ENCODE data around the gene MICAL3.
"Not testable (repeated sequence)": the region's sequence is repeated elsewhere in the genome, so short reads cannot be mapped to it uniquely, and the experiment has no call there.

Gene MICAL3

GRCh38 chr22:18035751-18036150 lies 11.4 kb upstream of the MICAL3 start:
- DNase-seq = peak; percentile 41
- in situ Hi-C loops (cut with MboI; ENCODE audit: low pct_unique_long_range_greater_than_20kb, low sequenced_read_pairs) = no loop called here

- no peak for DNase-seq
- in situ Hi-C loops (cut with MboI; ENCODE audit: low pct_unique_long_range_greater_than_20kb, low sequenced_read_pairs) = no loop called here
Measured at GRCh38 chr22:18034076-18034475, 9.7 kb upstream of the MICAL3 start.

GRCh38 chr22:18033204-18033998 lies 9.0 kb upstream of the MICAL3 start:
- no peak for DNase-seq
- in situ Hi-C loops (cut with MboI; ENCODE audit: low pct_unique_long_range_greater_than_20kb, low sequenced_read_pairs) = no loop called here

- in situ Hi-C loops (cut with MboI; ENCODE audit: low pct_unique_long_range_greater_than_20kb, low sequenced_read_pairs) = no loop called here
- no peak for DNase-seq
Measured at GRCh38 chr22:18032455-18033101, 8.2 kb upstream of the MICAL3 start.

DNA sequence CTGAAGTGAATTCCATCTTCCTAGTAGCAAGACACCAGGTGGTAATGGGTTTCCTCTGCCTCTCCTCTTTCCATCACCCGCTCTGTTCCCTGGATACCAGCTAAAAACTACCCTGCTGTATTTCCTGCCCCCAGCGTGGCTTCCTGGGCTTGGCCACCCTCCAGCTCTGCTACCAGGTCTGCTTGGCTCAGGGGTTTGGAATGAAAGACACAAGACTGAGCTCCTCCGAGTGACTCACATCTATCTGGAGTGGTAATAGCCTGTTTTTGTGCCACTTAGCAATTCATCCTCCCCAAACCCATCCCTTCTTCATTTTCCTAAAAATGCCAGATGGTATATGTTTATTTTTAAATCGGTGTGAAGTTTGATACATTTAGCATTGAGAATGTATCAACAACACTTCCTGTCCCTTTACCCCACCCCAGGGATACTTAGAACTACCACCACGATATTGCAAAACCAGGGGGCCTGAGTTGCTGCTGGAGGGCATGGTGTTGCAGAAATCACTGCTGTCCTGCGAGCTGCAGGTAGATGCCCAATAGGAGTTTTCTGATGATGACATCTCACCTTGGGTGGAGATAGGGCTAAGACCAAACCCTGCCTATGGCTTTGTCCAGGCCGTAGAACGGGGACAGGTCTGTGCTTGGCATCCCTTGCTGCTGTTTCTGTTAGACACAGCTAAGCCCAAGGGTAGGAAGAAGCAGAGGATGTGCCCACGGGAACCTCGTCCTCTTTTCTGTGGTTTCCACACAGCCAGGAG lies 7.5 kb upstream of the MICAL3 start:
- in situ Hi-C loops (cut with MboI; ENCODE audit: low pct_unique_long_range_greater_than_20kb, low sequenced_read_pairs) = no loop called here
- no peak for DNase-seq

GRCh38 chr22:18029686-18030267 lies 5.4 kb upstream of the MICAL3 start:
- in situ Hi-C loops (cut with MboI; ENCODE audit: low pct_unique_long_range_greater_than_20kb, low sequenced_read_pairs) = no loop called here

DNA sequence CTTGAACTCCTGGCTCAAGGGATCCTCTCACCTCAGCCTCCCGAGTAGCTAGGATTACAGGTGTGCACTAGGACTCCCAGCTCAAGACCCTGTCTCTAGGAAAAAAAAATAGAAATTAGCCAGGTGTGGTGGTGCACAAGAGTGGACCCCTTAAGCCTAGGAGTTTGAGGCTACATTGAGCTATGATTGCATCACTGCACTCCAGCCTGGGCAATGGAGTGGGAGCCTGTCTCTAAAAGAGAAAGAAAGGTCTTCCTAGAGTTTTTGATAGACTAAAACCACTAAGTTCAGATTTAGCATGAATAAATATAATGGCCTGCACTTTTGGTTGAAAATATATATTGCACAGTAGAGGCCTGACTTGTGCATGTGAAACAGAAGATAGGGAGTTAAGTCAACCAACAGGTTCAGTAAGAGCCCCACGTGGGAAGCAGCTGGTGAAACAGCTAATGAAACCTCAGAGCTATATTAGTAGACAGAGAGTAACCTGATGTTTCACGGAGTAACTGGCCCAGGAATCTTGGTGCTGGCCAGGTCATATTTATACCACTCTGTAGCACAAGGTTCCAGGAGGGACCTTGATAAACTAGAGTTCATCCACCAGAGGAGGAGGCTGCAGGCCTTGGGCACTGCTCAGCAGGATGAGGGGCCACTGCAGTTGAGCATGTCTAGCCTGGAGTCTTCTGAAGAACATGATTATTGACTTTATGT lies 4.6 kb upstream of the MICAL3 start:
- DNase-seq = no peak
- in situ Hi-C loops (cut with MboI; ENCODE audit: low pct_unique_long_range_greater_than_20kb, low sequenced_read_pairs) = no loop called here

More at GRCh38 chr22:18029686-18030267, 5.4 kb upstream of the MICAL3 start:
- no peak for DNase-seq

- in situ Hi-C loops (cut with MboI; ENCODE audit: low pct_unique_long_range_greater_than_20kb, low sequenced_read_pairs); DNase-seq: not testable (repeated sequence)
Measured at GRCh38 chr22:18025898-18026297, 1.5 kb upstream of the MICAL3 start.

- in situ Hi-C loops (cut with MboI; ENCODE audit: low pct_unique_long_range_greater_than_20kb, low sequenced_read_pairs) = no loop called here
Measured at GRCh38 chr22:18024956-18025720, 777 bp upstream of the MICAL3 start.

GRCh38 chr22:18023509-18024275 lies 669 bp downstream of the MICAL3 start:
- DNase-seq = peak; percentile 60
- in situ Hi-C loops (cut with MboI; ENCODE audit: low pct_unique_long_range_greater_than_20kb, low sequenced_read_pairs) = no loop called here

More at GRCh38 chr22:18024956-18025720, 777 bp upstream of the MICAL3 start:
- DNase-seq = no peak

DNA sequence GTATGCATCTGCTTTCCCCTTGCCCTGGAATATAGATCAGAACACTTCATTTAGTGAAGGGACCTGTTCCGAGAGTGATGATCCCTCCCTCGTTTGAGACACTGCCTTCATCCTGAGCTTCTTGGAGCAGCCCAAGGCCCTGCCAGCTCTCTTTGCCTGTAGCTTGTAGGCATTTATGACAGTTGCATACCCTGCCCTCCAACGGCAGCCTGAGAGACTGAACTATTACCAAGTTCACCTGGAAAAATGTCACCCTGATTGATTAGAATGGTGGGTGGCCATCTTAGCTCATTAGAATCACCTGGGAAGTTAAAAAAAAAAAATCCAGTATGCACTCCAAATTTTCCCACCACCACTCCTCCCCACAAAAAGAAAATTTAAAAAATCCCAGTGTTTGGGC lies 1.5 kb downstream of the MICAL3 start:
- in situ Hi-C loops (cut with MboI; ENCODE audit: low pct_unique_long_range_greater_than_20kb, low sequenced_read_pairs) = no loop called here
- DNase-seq = no peak

- no peak for DNase-seq
- in situ Hi-C loops (cut with MboI; ENCODE audit: low pct_unique_long_range_greater_than_20kb, low sequenced_read_pairs) = no loop called here
Measured at GRCh38 chr22:18021431-18021830, 2.9 kb downstream of the MICAL3 start.

DNA sequence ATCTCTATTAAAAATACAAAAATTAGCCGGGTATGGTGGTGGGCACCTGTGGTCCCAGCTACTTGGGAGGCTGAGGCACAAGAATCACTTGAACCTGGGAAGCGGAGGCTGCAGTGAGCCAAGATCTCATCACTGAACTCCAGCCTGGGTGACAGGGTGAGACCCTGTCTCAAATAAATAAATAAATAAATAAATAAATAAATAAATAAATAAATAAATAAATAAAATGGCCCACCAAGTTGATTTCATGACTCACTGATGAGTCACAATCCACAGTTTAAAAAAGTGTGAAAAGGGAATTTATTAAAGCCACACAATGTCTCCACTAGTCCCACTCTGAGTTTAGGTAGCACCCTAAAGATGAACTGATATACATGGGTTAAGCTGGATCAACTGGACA lies 3.6 kb downstream of the MICAL3 start:
- DNase-seq; in situ Hi-C loops (cut with MboI; ENCODE audit: low pct_unique_long_range_greater_than_20kb, low sequenced_read_pairs): not testable (repeated sequence)

- no peak for DNase-seq
- in situ Hi-C loops (cut with MboI; ENCODE audit: low pct_unique_long_range_greater_than_20kb, low sequenced_read_pairs) = no loop called here
Measured at GRCh38 chr22:18013947-18014346, 10.4 kb downstream of the MICAL3 start.

DNA sequence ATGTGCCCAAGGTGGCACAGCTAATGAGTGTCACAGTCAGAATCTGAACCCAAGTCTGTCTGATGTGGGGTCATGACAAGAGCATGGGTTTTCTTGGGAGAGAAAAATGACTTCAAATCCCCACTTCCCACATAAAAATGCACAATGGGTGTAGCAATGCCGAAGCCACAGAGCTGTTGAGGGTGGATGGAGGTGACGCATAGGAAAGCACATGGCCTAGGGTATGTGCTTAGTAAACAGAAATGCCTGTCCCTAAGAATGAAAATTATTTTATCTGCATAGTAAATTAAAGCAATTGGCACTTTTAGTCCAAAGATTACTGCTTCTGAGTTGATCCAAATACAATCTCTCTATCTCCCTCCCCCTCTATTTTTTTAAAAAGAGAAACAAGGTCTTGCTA lies 10.9 kb downstream of the MICAL3 start:
- no peak for DNase-seq
- in situ Hi-C loops (cut with MboI; ENCODE audit: low pct_unique_long_range_greater_than_20kb, low sequenced_read_pairs) = no loop called here

- no peak for DNase-seq
- in situ Hi-C loops (cut with MboI; ENCODE audit: low pct_unique_long_range_greater_than_20kb, low sequenced_read_pairs) = no loop called here
Measured at GRCh38 chr22:18012531-18012930, 11.8 kb downstream of the MICAL3 start.

DNA sequence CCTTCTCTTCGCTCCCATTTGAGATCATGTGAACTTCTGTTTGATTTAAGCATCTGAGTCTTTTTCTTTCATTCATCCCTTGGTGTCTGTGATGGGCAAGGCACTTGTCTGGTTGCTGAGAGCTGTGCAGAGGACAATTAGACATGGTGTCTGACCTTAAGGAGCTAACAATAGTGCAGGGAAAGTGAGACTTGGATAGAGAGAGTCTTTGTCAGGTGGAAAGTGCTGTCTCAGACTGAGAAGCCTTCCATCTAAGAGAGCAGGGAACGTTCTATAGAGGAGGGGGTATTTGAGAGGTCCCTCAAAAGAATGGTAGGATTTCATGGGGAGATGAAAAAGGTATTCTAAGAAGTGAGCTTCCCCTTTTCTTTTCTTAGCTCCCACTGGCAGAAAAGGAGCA lies 14.1 kb downstream of the MICAL3 start:
- in situ Hi-C loops (cut with MboI; ENCODE audit: low pct_unique_long_range_greater_than_20kb, low sequenced_read_pairs) = no loop called here
- no peak for DNase-seq

DNA sequence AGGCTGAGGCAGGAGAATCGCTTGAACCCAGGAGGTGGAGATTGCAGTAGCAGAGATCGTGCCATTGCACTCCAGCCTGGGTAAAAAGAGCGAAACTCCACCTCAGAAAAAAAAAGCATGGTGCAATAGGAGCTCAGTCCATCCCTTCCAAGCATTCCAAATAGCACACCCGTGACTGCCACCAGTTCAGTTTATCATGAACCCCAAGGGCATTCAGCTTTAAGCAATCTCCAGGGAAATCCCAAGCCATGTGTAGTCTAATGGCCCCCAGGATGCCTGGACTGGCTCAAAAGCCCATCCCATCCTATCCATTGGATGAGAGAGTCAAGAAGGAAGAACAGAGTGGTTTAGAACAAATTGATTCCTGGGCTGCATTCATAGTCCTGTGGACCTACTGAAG lies 16.2 kb downstream of the MICAL3 start:
- in situ Hi-C loops (cut with MboI; ENCODE audit: low pct_unique_long_range_greater_than_20kb, low sequenced_read_pairs) = no loop called here
- no peak for DNase-seq
